Calu3 (cell line): Measurements from ENCODE around the gene ATG4A. TPM values are rescaled to one million over a fixed set of nuclear protein-coding genes. Genes with fewer than 3 reads are reported as not detected.

Experiments
- BruUV-seq: library from RNA; stranded (reverse); fragments of 400-500 nt; replicated peaks from 2 replicates; lab custom pipeline; 2021; lab: Mats Ljungman, UMichigan
- CTCF ChIA-PET: fragments of 300-600 bp; sonication (Branson Sonifier 250); formaldehyde crosslinking; loops from one replicate; lab custom pipeline; 2022; ENCODE audit warnings: antibody characterized with exemption; lab: Charles Lee
- DNase-seq: peaks from one replicate; pipeline ENCODE4 v3.0.0; 2022
- H3K27ac Mint-ChIP-seq: one replicate; pipeline ENCODE4 v1.8.0; 2022; ENCODE audit warnings: mixed read lengths; ENCODE audit not compliant: unreplicated experiment
- H3K27me3 Mint-ChIP-seq: one replicate; pipeline ENCODE4 v1.8.0; 2022; ENCODE audit warnings: mixed read lengths; ENCODE audit not compliant: unreplicated experiment
- H3K36me3 Mint-ChIP-seq: one replicate; pipeline ENCODE4 v1.8.0; 2022; ENCODE audit warnings: mild to moderate bottlenecking, moderate library complexity, mixed read lengths; ENCODE audit not compliant: insufficient read depth, unreplicated experiment
- H3K4me1 Mint-ChIP-seq: one replicate; pipeline ENCODE4 v1.8.0; 2022; ENCODE audit warnings: mild to moderate bottlenecking, low read depth, mixed read lengths; ENCODE audit not compliant: unreplicated experiment
- H3K4me3 Mint-ChIP-seq: one replicate; pipeline ENCODE4 v1.8.0; 2022; ENCODE audit warnings: mild to moderate bottlenecking, low read depth, moderate library complexity, mixed read lengths; ENCODE audit not compliant: unreplicated experiment
- H3K9me3 Mint-ChIP-seq: one replicate; pipeline ENCODE4 v1.8.0; 2022; ENCODE audit warnings: low read depth, mixed read lengths; ENCODE audit not compliant: unreplicated experiment
- CTCF ChIP-seq: fragments of 200-600 bp; IDR thresholded peaks from one replicate; pipeline ENCODE4 v1.8.0; 2022; ENCODE audit warnings: antibody characterized with exemption; ENCODE audit not compliant: unreplicated experiment
- intact Hi-C: fragments of 100-400 bp; cut with micrococcal nuclease; formaldehyde crosslinking; loops from one replicate; pipeline ENCODE4 v1.10.0; 2022; ENCODE audit not compliant: unreplicated experiment
- total RNA-seq: library from RNA; stranded (reverse); gene quantifications from 2 replicates; pipeline ENCODE4 v1.2.3, GENCODE V29; 2022

ATG4A gene
- total RNA-seq, 1 experiment from 2014 or later = 9.8 TPM

GRCh38 chrX:108173874-108174273, 82.3 kb downstream of the ATG4A start:
- TF ChIP-seq CTCF = no peak
- intact Hi-C loops = no loop called here
- H3K27ac Mint-ChIP-seq = no peak overlapping the region
- no peak for DNase-seq
- CTCF ChIA-PET = no interaction called here
- no peaks in the 10 kb centered on the region for H3K4me1 Mint-ChIP-seq
- H3K36me3 Mint-ChIP-seq = no peaks in the 10 kb centered on the region
- BruUV-seq = no TSS peak
- no peaks in the 10 kb centered on the region for H3K9me3 Mint-ChIP-seq
- no peak overlapping the region for H3K4me3 Mint-ChIP-seq
- H3K27me3 Mint-ChIP-seq = peaks cover 12% of the 10 kb centered on the region

GRCh38 chrX:108177351-108178142, 86.0 kb downstream of the ATG4A start:
- CTCF ChIA-PET = interaction anchor here (0.7 kb wide), 1 partner anchor 1092 kb away, joined by 4 read pairs; no protein-coding TSS in a partner anchor
- no peak for DNase-seq
- Mint-ChIP-seq H3K27ac (no peak overlapping the region), H3K27me3 (peaks cover 12% of the 10 kb centered on the region), H3K36me3 (no peaks in the 10 kb centered on the region), H3K4me1 (no peaks in the 10 kb centered on the region), H3K4me3 (no peak overlapping the region), H3K9me3 (no peaks in the 10 kb centered on the region)
- BruUV-seq = no TSS peak
- intact Hi-C loops = no loop called here
- no peak for TF ChIP-seq CTCF

- H3K4me1 Mint-ChIP-seq = no peaks in the 10 kb centered on the region
- H3K27ac Mint-ChIP-seq = no peak overlapping the region
- DNase-seq = no peak
- no peak for TF ChIP-seq CTCF
- no peak overlapping the region for H3K4me3 Mint-ChIP-seq
- intact Hi-C loops = no loop called here
- H3K27me3 Mint-ChIP-seq = peaks cover 12% of the 10 kb centered on the region
- H3K36me3 Mint-ChIP-seq = no peaks in the 10 kb centered on the region
- no TSS peak for BruUV-seq
- CTCF ChIA-PET = interaction anchor here (0.7 kb wide), 1 partner anchor 1091 kb away, joined by 4 read pairs; no protein-coding TSS in a partner anchor
- H3K9me3 Mint-ChIP-seq = no peaks in the 10 kb centered on the region
Observed at GRCh38 chrX:108178143-108178498, 86.5 kb downstream of the ATG4A start.

- CTCF ChIA-PET = no interaction called here
- Mint-ChIP-seq H3K4me1 (peaks cover 21% of the 10 kb centered on the region), H3K4me3 (no peak overlapping the region), H3K27me3 (no peaks in the 10 kb centered on the region), H3K27ac (peak overlapping the region; percentile 47), H3K9me3 (peaks cover 3% of the 10 kb centered on the region), H3K36me3 (no peaks in the 10 kb centered on the region)
- intact Hi-C loops = no loop called here
- no TSS peak for BruUV-seq
- DNase-seq = peak; percentile 14
- no peak for TF ChIP-seq CTCF
Observed at GRCh38 chrX:108186811-108187210, 95.2 kb downstream of the ATG4A start.
